HepG2 (cell line): ENCODE results near the gene CBR4.

ENCODE experiments used
- AGO2 ChIP-seq: fragments of 200-400 bp; formaldehyde crosslinking; optimal IDR thresholded peaks from 2 replicates; pipeline ENCODE3; 2017; ENCODE audit warnings: mild to moderate bottlenecking, low read depth, low read length, moderate library complexity
- CBX5 ChIP-seq: sonication (generic); formaldehyde crosslinking; IDR thresholded peaks from 2 replicates; pipeline ENCODE4 v1.4.0; 2020; ENCODE audit warnings: missing genetic modification reagents, borderline replicate concordance
- HNRNPH1 ChIP-seq: fragments of 200-400 bp; formaldehyde crosslinking; optimal IDR thresholded peaks from 2 replicates; pipeline ENCODE3; 2017; ENCODE audit warnings: mild to moderate bottlenecking, low read depth, low read length
- JUN ChIP-seq: sonication (generic); formaldehyde crosslinking; IDR thresholded peaks from 2 replicates; pipeline ENCODE4 v1.4.0; 2020; ENCODE audit warnings: mild to moderate bottlenecking, missing genetic modification reagents
- NR3C1 ChIP-seq: sonication (generic); formaldehyde crosslinking; IDR thresholded peaks from 2 replicates; pipeline ENCODE4 v1.4.0; 2020; ENCODE audit warnings: missing genetic modification reagents
- POLR2A ChIP-seq, 2 experiments: IDR thresholded peaks; 2 replicates each; pipeline ENCODE4 v1.6.1; 2011; ENCODE audit warnings: low read depth in 2 of 2, low read length in 2 of 2, mild to moderate bottlenecking in 1 of 2, moderate library complexity in 1 of 2; ENCODE audit not compliant: insufficient read depth in 1 of 2
- TAF1 ChIP-seq: sonication (generic); formaldehyde crosslinking; IDR thresholded peaks from 2 replicates; pipeline ENCODE4 v1.4.0; 2020; ENCODE audit warnings: missing genetic modification reagents
- TBP ChIP-seq: sonication (generic); formaldehyde crosslinking; IDR thresholded peaks from 2 replicates; pipeline ENCODE4 v1.5.0; 2020; ENCODE audit warnings: missing genetic modification reagents
- ZNF496 ChIP-seq: sonication (generic); formaldehyde crosslinking; IDR thresholded peaks from 2 replicates; pipeline ENCODE4 v1.8.1; 2023; ENCODE audit warnings: mild to moderate bottlenecking, moderate library complexity, missing genetic modification reagents; ENCODE audit not compliant: insufficient replicate concordance
- ZNF724P ChIP-seq: sonication (generic); formaldehyde crosslinking; IDR thresholded peaks from 2 replicates; pipeline ENCODE4 v1.8.0; 2022; ENCODE audit warnings: missing genetic modification reagents, borderline replicate concordance
- ZNF776 ChIP-seq: sonication (generic); formaldehyde crosslinking; IDR thresholded peaks from 2 replicates; pipeline ENCODE4 v1.4.0; 2020; ENCODE audit warnings: mild to moderate bottlenecking, missing genetic modification reagents
- ZSCAN25 ChIP-seq: sonication (generic); formaldehyde crosslinking; IDR thresholded peaks from 2 replicates; pipeline ENCODE4 v1.8.0; 2022; ENCODE audit warnings: mild to moderate bottlenecking, missing genetic modification reagents
- ZSCAN9 ChIP-seq: IDR thresholded peaks from 2 replicates; pipeline ENCODE4 v1.6.1; 2016; ENCODE audit warnings: borderline replicate concordance

DNA sequence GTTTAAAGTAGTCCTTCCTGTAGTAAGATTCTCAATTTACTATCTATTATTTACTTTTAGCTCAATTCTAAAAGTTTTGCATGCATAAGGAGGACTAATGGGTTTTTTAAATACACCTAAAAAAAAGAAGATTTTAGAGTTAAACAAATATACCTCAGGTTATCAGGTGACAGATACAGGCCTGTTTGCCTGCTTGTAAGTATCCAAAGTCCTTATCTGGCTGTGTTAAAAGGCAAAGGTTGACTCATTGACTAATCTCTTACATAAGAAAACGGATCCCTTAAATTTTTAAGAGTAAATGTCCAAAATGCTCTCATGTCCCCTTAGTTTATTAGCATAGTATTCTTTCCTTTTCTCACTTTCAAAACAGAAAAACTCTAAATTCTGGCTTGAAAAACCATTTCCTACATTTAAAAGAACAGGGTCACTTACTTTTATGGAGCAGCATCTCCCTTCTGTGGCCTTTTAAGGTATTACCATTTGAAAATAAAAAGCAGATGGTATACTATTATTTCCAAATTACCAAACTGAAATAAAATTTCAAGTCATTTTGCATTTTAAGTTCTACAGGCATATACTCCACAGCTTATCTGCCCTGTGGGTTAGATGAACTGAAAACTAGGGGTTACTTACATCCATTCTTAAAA lies 4.5 kb downstream of the CBR4 start:
- TF ChIP-seq POLR2A (IDR thresholded peaks at IDR 0.05; ENCODE audit: insufficient read depth in 1 of 2, low read depth in 2 of 2, low read length in 2 of 2) (no peak), AGO2 (no peak), TBP (no peak), ZNF496 (no peak), HNRNPH1 (no peak), ZSCAN9 (CRISPR knock-in tag) (no peak), JUN (CRISPR knock-in tag) (no peak), ZNF776 (CRISPR knock-in tag) (no peak), CBX5 (CRISPR knock-in tag) (no peak), NR3C1 (CRISPR knock-in tag) (no peak), ZNF724P (no peak), ZSCAN25 (CRISPR knock-in tag) (no peak), TAF1 (no peak)
